PC-9 (cell line): ENCODE measurements around the gene SLX4.

ENCODE experiments used
- EZH2 ChIP-seq: fragments of 200-600 bp; sonication (generic); IDR thresholded peaks from 2 replicates; pipeline ENCODE4 v1.8.0; 2017; ENCODE audit warnings: antibody characterized with exemption, low read depth
- TF ChIP-seq, protein P1 (sequence below): fragments of 200-600 bp; sonication (generic); conservative IDR thresholded peaks from 2 replicates; pipeline ENCODE4 v1.6.1; 2017; ENCODE audit warnings: mixed run types, antibody characterized with exemption, mild to moderate bottlenecking, moderate library complexity

DNA sequence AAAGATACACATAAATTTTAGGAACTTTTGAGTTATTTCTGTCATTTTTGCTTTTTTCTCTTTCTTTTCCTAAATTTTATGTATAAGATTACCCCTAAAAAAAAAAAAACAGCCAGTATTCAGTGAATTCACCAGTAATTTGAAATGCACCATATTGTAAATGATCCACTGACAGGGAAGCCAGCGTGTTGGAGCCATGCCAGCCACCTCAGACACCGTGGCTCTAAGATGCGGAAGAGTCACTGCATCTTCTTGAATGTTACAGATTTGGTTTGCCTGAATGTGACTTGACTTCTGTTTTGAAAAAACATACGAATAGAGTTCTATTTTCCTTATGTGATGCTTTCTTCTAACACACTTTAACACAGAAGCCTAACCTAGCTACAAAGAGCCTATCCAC lies 73.2 kb downstream of the SLX4 start:
- no peak for TF ChIP-seq EZH2
- TF ChIP-seq, protein P1, sequence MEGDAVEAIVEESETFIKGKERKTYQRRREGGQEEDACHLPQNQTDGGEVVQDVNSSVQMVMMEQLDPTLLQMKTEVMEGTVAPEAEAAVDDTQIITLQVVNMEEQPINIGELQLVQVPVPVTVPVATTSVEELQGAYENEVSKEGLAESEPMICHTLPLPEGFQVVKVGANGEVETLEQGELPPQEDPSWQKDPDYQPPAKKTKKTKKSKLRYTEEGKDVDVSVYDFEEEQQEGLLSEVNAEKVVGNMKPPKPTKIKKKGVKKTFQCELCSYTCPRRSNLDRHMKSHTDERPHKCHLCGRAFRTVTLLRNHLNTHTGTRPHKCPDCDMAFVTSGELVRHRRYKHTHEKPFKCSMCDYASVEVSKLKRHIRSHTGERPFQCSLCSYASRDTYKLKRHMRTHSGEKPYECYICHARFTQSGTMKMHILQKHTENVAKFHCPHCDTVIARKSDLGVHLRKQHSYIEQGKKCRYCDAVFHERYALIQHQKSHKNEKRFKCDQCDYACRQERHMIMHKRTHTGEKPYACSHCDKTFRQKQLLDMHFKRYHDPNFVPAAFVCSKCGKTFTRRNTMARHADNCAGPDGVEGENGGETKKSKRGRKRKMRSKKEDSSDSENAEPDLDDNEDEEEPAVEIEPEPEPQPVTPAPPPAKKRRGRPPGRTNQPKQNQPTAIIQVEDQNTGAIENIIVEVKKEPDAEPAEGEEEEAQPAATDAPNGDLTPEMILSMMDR: no peak
